ENCODE data around the gene NAB2.
"Not testable (repeated sequence)": the region's sequence is repeated elsewhere in the genome, so short reads cannot be mapped to it uniquely, and the experiment has no call there.

DNA sequence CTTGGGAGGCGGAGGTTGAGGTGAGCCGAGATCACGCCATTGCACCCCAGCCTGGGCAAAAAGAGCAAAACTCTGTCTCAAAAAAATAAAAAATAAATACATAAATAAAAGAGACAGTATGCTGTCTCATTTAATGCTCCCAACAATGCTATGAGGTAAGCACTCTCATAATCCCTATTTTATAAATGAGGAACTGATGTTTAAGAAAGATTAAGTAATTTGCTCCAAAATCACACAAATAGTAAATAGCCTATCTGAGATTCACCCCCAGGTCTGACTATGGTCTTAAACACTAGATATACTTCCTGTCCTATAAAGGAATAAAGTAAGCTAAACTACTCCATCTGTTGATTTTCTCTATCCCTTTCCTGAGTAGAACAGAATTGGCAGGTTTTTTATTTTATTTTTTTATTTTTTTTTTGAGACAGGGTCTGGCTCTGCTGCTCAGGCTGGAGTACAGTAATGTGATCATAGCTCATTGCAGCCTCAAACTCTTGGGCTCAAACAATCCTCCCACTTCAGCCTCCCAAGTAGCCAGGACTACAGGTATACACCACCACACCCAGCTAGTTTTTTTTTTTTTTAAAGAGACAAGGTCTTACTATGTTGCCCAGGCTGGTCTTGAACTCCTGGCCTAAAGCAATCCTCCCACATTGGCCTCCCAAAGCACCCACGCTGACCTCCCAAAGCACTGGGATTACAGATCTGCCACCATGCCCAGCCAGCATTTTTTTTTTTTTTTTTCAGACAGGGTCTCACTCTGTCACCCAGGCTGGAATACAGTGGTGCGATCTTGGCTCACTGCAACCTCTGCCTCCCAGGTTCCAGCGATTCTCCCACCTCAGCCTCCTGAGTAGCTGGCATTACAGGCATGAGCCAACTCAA, 15.1 kb upstream of the NAB2 start:
- TF ChIP-seq, protein P1, sequence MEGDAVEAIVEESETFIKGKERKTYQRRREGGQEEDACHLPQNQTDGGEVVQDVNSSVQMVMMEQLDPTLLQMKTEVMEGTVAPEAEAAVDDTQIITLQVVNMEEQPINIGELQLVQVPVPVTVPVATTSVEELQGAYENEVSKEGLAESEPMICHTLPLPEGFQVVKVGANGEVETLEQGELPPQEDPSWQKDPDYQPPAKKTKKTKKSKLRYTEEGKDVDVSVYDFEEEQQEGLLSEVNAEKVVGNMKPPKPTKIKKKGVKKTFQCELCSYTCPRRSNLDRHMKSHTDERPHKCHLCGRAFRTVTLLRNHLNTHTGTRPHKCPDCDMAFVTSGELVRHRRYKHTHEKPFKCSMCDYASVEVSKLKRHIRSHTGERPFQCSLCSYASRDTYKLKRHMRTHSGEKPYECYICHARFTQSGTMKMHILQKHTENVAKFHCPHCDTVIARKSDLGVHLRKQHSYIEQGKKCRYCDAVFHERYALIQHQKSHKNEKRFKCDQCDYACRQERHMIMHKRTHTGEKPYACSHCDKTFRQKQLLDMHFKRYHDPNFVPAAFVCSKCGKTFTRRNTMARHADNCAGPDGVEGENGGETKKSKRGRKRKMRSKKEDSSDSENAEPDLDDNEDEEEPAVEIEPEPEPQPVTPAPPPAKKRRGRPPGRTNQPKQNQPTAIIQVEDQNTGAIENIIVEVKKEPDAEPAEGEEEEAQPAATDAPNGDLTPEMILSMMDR (IDR thresholded peaks at IDR 0.05), result not testable (repeated sequence)
- not testable (repeated sequence) for TF ChIP-seq POLR2A (IDR thresholded peaks at IDR 0.05)
